ENCODE data around the gene PHLDB1. TPM values are rescaled to one million over a fixed set of nuclear protein-coding genes. Genes with fewer than 3 reads are reported as not detected.

Gene PHLDB1
- total RNA-seq, 4 donors from 2014 or later = 299 to 365 (median 323) TPM

DNA sequence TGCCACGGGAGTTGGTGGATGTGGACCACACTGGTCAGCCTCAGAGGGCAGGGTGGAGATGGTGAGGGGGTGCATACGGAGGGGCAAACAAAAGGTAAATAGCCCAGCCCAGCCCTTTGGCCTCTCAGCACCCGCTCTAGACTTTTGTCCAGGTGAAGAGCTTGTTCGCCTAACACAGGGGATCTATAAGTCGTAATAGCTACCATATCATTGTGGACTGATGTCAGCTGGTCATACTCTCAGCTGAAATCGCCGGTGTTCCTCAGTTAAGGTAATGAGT is 99.1 kb downstream of the PHLDB1 start:
- DNase-seq (ENCODE audit: low spot score in 2 of 2) = no peak
- 84 to 89% methylated on average over 7 of the region's 7 CpGs for WGBS, 2 donors
- Histone ChIP-seq H3K4me3 (no peak overlapping the region), H3K27ac (peak overlapping the region in 3 of 4 donors; percentile 47 to 81 (median 76)), H3K4me1 (peaks cover 0 to 13% (median 3%) of the 10 kb centered on the region in 4 donors), H3K27me3 (no peaks in the 10 kb centered on the region), H3K9me3 (no peaks in the 10 kb centered on the region), H3K36me3 (no peaks in the 10 kb centered on the region)
- TF ChIP-seq EP300 (IDR thresholded peaks at IDR 0.05) (no peak), POLR2A (IDR thresholded peaks at IDR 0.05) (no peak)
- TF ChIP-seq, protein P1, sequence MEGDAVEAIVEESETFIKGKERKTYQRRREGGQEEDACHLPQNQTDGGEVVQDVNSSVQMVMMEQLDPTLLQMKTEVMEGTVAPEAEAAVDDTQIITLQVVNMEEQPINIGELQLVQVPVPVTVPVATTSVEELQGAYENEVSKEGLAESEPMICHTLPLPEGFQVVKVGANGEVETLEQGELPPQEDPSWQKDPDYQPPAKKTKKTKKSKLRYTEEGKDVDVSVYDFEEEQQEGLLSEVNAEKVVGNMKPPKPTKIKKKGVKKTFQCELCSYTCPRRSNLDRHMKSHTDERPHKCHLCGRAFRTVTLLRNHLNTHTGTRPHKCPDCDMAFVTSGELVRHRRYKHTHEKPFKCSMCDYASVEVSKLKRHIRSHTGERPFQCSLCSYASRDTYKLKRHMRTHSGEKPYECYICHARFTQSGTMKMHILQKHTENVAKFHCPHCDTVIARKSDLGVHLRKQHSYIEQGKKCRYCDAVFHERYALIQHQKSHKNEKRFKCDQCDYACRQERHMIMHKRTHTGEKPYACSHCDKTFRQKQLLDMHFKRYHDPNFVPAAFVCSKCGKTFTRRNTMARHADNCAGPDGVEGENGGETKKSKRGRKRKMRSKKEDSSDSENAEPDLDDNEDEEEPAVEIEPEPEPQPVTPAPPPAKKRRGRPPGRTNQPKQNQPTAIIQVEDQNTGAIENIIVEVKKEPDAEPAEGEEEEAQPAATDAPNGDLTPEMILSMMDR (IDR thresholded peaks at IDR 0.05) = no peak

Small RNAs within 50 kb of the gene (small RNA-seq; reads per million reads assigned to genes)
- gene RNU6-1157P = not detected
- not detected for gene RNU6-376P

Other genes starting within 250 kb of the PHLDB1 start
- 10 to 100 TPM; 38.4 to 48.5 (median 41.4) TPM for gene UBE4A, start 248.0 kb upstream of the PHLDB1 start, total RNA-seq
- gene ATP5MG, start 206.0 kb upstream of the PHLDB1 start, total RNA-seq = 10 to 100 TPM; 22.4 to 51.5 (median 34.4) TPM
- gene KMT2A, start 171.1 kb upstream of the PHLDB1 start, total RNA-seq = 100 to 1,000 TPM in 1 of 4 donors, 10 to 100 TPM in 3; 78.6 to 101 (median 86.8) TPM
- gene TTC36, start 80.1 kb upstream of the PHLDB1 start, total RNA-seq = 1 to 10 TPM; 2.7 to 9.0 (median 5.1) TPM
- 10 to 100 TPM; 12.6 to 25.6 (median 20.7) TPM for gene TMEM25, start 76.4 kb upstream of the PHLDB1 start, total RNA-seq
- gene IFT46, start 41.7 kb upstream of the PHLDB1 start, total RNA-seq = 10 to 100 TPM; 30.3 to 44.4 (median 35.4) TPM
- 10 to 100 TPM; 74.3 to 94.8 (median 88.5) TPM for gene ARCN1, start 35.2 kb upstream of the PHLDB1 start, total RNA-seq
- not detected for gene TREH, start 72.0 kb downstream of the PHLDB1 start, total RNA-seq
- gene DDX6, start 183.5 kb downstream of the PHLDB1 start, total RNA-seq = 100 to 1,000 TPM in 3 of 4 donors, 10 to 100 TPM in 1; 75.6 to 108 (median 107) TPM